ENCODE results near the gene HSCB. TPM values are rescaled to one million over a fixed set of nuclear protein-coding genes. Genes with fewer than 3 reads are reported as not detected.
A peak's percentile ranks its signal among the peaks of the same experiment; 100 is the strongest.
"Not testable (repeated sequence)": the region's sequence is repeated elsewhere in the genome, so short reads cannot be mapped to it uniquely, and the experiment has no call there.

The HSCB gene
- total RNA-seq, 1 donor from 2014 or later = 16.7 TPM

DNA sequence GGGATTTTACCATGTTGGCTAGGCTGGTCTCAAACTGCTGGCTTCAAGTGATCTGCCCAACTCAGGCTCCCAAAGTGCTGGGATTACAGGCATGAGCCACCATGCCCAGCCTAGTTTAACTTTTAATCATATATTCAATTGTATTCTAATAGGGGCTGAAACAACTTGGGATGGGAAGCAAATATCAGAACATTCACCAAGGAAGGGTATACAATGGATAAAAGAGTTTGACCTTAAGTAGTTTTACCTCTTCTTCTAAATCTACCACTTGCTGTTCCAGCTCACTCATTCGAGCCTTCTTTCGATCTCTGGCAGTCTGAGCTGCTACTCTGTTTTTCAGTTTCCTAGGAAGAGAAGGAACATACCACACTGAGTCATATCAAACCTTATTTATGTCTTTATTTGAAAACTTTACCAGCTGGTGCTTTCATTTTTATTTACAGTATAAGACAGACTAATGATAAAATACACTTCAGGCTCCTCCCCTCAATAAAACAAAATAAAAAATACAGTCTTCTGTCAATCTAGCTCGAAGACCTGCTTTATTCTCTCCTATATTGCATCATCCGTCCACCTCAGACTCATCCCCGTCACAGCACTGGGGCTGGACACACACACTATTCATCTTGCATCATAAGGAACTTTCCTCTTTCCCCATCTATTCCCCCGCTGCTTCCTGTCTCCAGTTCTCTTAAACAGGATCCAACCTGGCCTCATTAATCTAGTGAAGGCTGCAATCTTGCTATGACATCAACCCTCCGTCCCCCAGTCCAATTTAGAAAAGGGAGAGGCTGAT is 57.2 kb downstream of the HSCB start:
- H3K4me1 ChIP-seq (ENCODE audit: control insufficient read depth in 3 of 3, insufficient read depth in 3 of 3, low read length in 3 of 3) = peaks cover 13 to 22% (median 17%) of the 10 kb centered on the region in 3 donors
- peak overlapping the region; percentile 99 for H3K27ac ChIP-seq (ENCODE audit: low read depth, low read length)
- peaks cover 21 to 35% (median 30%) of the 10 kb centered on the region in 3 donors for H3K36me3 ChIP-seq (ENCODE audit: control insufficient read depth in 3 of 3, insufficient read depth in 3 of 3, low read length in 3 of 3)
- H3K9ac ChIP-seq (ENCODE audit: low read depth in 1 of 3, low read length in 3 of 3) = peak overlapping the region; percentile 92 to 96 (median 95)
- no peaks in the 10 kb centered on the region for H3K27me3 ChIP-seq (ENCODE audit: control insufficient read depth in 3 of 3, insufficient read depth in 3 of 3, low read length in 3 of 3)
- no peaks in the 10 kb centered on the region for H3K9me3 ChIP-seq (ENCODE audit: control insufficient read depth in 3 of 3, low read length in 3 of 3)
- H3K4me3 ChIP-seq (ENCODE audit: low read length in 3 of 3) = peak overlapping the region; percentile 68 to 91 (median 84)

DNA sequence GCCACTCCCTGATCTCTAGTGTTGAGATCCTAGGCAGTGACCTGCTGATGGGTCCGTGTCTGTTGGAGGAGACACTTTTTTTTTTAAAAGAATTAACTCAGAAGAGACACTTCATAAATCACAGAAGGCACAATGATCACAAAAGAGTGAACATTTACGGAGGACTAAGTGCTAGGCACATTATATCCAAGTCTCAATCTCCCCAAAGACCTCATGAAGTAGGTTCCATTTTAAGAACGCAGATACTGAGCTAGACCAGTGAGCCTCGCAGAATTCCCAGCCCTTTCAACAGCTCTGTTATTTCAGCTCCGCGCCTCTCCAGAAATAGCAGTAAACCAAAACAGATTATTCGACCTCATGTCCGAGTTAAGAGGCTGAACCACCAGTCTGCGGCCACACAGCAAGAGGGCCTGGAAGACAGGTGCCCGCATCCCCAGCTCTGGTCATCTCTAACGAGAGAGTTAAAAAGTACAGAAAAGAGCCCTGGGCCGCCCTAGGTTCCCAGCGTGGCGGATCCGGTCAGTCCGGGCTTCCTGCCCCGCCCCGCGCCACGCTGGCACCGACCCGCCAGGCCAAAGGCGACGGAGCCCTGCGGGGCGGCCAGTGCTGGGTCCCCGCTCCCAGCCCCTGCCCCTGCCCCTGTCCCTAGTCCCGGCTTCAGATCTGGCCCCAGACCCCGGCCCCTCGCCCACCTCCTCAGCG is 57.9 kb downstream of the HSCB start:
- H3K36me3 ChIP-seq (ENCODE audit: control insufficient read depth in 3 of 3, insufficient read depth in 3 of 3, low read length in 3 of 3) = peaks cover 20 to 28% (median 23%) of the 10 kb centered on the region in 3 donors
- H3K4me1 ChIP-seq (ENCODE audit: control insufficient read depth in 3 of 3, insufficient read depth in 3 of 3, low read length in 3 of 3) = peaks cover 13 to 22% (median 17%) of the 10 kb centered on the region in 3 donors
- H3K4me3 ChIP-seq (ENCODE audit: low read length in 3 of 3) = peak overlapping the region; percentile 68 to 91 (median 84)
- H3K27me3 ChIP-seq (ENCODE audit: control insufficient read depth in 3 of 3, insufficient read depth in 3 of 3, low read length in 3 of 3) = no peaks in the 10 kb centered on the region
- H3K27ac ChIP-seq (ENCODE audit: low read depth, low read length) = peak overlapping the region; percentile 99
- peak overlapping the region; percentile 92 to 96 (median 95) for H3K9ac ChIP-seq (ENCODE audit: low read depth in 1 of 3, low read length in 3 of 3)
- H3K9me3 ChIP-seq (ENCODE audit: control insufficient read depth in 3 of 3, low read length in 3 of 3) = no peaks in the 10 kb centered on the region

DNA sequence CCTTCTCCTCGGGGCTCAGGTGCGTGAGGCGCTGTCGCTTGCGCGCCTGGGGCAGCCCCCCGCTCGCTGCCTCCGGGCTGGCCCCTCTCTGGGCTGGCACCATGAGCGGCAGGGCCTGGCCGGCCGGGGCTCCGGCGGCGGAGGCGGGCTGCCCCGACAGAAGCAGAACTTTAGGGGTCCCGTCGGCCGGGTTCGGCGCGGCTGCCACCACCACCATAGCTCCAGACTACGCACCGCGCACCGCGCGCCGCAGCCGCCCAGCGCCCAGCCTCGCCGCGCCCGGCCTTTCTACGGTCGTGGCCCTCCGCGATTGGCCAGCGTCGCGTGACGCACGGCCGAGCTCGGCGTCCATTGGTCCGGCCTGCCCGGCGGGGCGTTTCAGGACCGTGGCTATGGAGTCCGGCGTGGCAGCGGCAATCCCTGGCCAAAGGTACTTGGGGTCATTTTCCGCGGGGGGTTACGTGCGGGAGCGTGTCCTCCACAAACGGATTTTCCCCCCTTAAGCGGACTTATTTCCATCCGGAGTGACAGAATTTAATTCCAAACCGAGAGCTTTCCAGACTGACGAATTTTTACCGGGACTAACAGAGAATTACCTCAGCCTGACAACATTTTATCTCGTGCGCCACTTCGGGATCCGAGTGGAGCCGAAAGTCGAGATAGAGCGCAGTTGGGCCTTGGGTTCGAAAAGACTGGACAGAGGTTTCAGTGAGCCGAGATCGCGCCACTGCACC is 58.6 kb downstream of the HSCB start, which contains the start of gene XBP1:
Gene XBP1, minus strand, starts transcription at position 262 of the 734 bp plus-strand sequence.
- H3K4me1 ChIP-seq (ENCODE audit: control insufficient read depth in 3 of 3, insufficient read depth in 3 of 3, low read length in 3 of 3) = peaks cover 13 to 22% (median 17%) of the 10 kb centered on the region in 3 donors
- peak within 1 kb of the TSS; percentile 68 to 93 (median 84) for H3K4me3 ChIP-seq (ENCODE audit: low read length in 3 of 3)
- H3K27ac ChIP-seq (ENCODE audit: low read depth, low read length) = peak within 1 kb of the TSS; percentile 99
- no peaks in the 10 kb centered on the region for H3K27me3 ChIP-seq (ENCODE audit: control insufficient read depth in 3 of 3, insufficient read depth in 3 of 3, low read length in 3 of 3)
- peak within 1 kb of the TSS; percentile 95 to 98 (median 96) for H3K9ac ChIP-seq (ENCODE audit: low read depth in 1 of 3, low read length in 3 of 3)
- H3K36me3 ChIP-seq (ENCODE audit: control insufficient read depth in 3 of 3, insufficient read depth in 3 of 3, low read length in 3 of 3) = peaks cover 14 to 21% (median 16%) of the 10 kb centered on the region in 3 donors
- no peaks in the 10 kb centered on the region for H3K9me3 ChIP-seq (ENCODE audit: control insufficient read depth in 3 of 3, low read length in 3 of 3)

DNA sequence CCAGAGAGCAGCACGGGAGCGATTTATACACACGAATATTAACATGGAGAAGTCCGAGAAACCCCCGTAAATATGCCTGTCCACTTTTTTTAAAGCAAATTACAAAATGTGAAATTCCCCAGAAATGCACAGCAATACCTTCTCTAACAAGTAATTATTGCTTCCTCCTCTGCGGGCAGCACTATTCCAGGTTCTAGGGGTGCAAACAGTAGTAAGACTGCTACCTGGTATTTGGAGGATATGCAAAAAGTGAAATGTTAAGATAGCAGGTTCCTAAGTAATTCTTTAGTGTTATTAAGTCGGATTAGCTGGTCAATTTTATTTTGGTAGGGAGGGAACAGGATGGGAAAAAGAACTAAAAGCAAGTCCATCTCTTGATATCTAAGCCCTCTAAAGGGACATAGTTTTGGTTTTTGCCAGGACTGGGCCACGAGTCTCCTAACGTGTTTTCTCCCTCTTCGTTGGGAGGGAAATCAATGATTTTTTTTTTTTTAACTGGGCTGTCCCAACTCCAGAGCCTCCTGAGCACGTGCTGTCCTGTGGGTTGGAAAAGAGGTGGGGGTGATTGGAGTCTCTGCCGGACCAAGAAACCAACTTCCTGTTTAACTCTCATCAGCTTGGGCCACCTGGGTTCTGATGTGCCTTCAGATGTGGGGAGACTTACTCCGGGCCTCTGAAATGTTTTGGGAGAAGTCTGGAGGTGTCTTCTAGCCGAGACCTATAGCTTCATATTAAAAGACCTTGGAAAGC is 60.2 kb downstream of the HSCB start:
- Histone ChIP-seq H3K9me3 (ENCODE audit: control insufficient read depth in 3 of 3, low read length in 3 of 3) (no peaks in the 10 kb centered on the region), H3K36me3 (ENCODE audit: control insufficient read depth in 3 of 3, insufficient read depth in 3 of 3, low read length in 3 of 3) (peaks cover under 1 to 5% (median 2%) of the 10 kb centered on the region in 3 donors), H3K9ac (ENCODE audit: low read depth in 1 of 3, low read length in 3 of 3) (peak overlapping the region in 2 of 3 donors; percentile 25 to 40), H3K27ac (ENCODE audit: low read depth, low read length) (no peak overlapping the region), H3K4me1 (ENCODE audit: control insufficient read depth in 3 of 3, insufficient read depth in 3 of 3, low read length in 3 of 3) (peaks cover 9 to 22% (median 17%) of the 10 kb centered on the region in 3 donors), H3K4me3 (ENCODE audit: low read length in 3 of 3) (peak overlapping the region in 1 of 3 donors; percentile 15), H3K27me3 (ENCODE audit: control insufficient read depth in 3 of 3, insufficient read depth in 3 of 3, low read length in 3 of 3) (no peaks in the 10 kb centered on the region)

DNA sequence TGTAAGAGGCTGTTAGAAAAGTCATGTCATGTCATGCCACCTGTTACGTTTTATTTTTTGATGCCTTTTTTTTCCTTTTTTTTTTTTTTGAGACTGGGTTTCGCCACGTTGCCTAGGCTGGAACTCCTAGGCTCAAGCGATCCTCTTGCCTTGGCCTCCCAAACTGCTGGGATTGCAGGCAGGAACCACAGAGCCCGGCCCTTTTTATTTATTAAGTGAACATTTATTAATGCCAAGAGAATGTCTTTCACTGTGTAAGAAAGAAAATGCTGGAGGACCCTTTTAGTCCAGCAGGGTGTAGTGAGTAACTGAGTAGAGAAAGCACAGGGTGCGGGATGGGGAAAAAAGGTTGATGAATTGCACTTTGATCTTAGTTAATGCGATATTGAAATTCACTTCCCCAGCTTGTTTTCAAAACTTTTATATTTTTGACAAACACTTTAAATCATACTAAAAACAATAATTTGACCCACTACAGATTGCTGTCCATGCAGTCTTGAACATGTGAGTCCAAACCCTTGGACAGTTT is 60.8 kb downstream of the HSCB start:
- Histone ChIP-seq H3K9ac (ENCODE audit: low read depth in 1 of 3, low read length in 3 of 3) (peak overlapping the region in 1 of 3 donors; percentile 25), H3K27me3 (ENCODE audit: control insufficient read depth in 3 of 3, insufficient read depth in 3 of 3, low read length in 3 of 3) (no peaks in the 10 kb centered on the region), H3K4me1 (ENCODE audit: control insufficient read depth in 3 of 3, insufficient read depth in 3 of 3, low read length in 3 of 3) (peaks cover 9 to 22% (median 17%) of the 10 kb centered on the region in 3 donors), H3K36me3 (ENCODE audit: control insufficient read depth in 3 of 3, insufficient read depth in 3 of 3, low read length in 3 of 3) (no peaks in the 10 kb centered on the region), H3K27ac (ENCODE audit: low read depth, low read length) (no peak overlapping the region), H3K9me3 (ENCODE audit: control insufficient read depth in 3 of 3, low read length in 3 of 3) (no peaks in the 10 kb centered on the region), H3K4me3 (ENCODE audit: low read length in 3 of 3) (peak overlapping the region in 1 of 3 donors; percentile 15)

DNA sequence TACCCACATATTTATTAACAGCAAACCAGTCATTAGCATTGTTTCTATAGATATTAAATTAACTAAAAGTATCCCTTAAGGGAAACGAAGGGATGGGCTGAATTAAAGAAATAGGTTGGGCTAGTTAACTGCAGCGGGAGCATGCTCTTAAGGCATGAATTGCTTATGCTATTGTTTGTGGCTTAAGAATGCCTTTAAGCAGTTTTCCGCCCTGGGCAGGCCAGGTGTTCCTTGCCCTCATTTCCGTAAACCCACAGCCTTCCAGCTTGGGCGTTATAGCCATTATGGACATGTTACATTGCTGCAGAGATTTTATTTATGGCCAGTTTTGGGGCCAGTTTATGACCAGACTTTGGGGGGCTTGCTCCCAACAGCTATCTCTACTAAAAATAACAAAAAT is 63.6 kb downstream of the HSCB start:
- H3K9ac ChIP-seq (ENCODE audit: low read depth in 1 of 3, low read length in 3 of 3); H3K36me3 ChIP-seq (ENCODE audit: control insufficient read depth in 3 of 3, insufficient read depth in 3 of 3, low read length in 3 of 3); H3K4me1 ChIP-seq (ENCODE audit: control insufficient read depth in 3 of 3, insufficient read depth in 3 of 3, low read length in 3 of 3); H3K9me3 ChIP-seq (ENCODE audit: control insufficient read depth in 3 of 3, low read length in 3 of 3); H3K27me3 ChIP-seq (ENCODE audit: control insufficient read depth in 3 of 3, insufficient read depth in 3 of 3, low read length in 3 of 3); H3K27ac ChIP-seq (ENCODE audit: low read depth, low read length); H3K4me3 ChIP-seq (ENCODE audit: low read length in 3 of 3): not testable (repeated sequence)

Other genes starting within 250 kb of the HSCB start
- gene TTC28, start 62.2 kb upstream of the HSCB start, total RNA-seq = 27.1 TPM
- gene CHEK2, start 219 bp upstream of the HSCB start, total RNA-seq = 12.5 TPM
- gene CCDC117, start 30.7 kb downstream of the HSCB start, total RNA-seq = 16.2 TPM
- 126 TPM for gene XBP1, start 58.5 kb downstream of the HSCB start, total RNA-seq
- gene ZNRF3, start 141.5 kb downstream of the HSCB start, total RNA-seq = 7.3 TPM

All from skeletal muscle tissue (tissue), 4 donors.